ENCODE measurements around the gene LRRTM4. TPM values are rescaled to one million over a fixed set of nuclear protein-coding genes. Genes with fewer than 3 reads are reported as not detected.

Gene LRRTM4
- total and polyA plus RNA-seq, 10 of the 15 experiments (the other 5 are each of a cell fraction or from before 2014, with no cell fraction given), result 0.01 to 1.0 TPM; not detected in 8

DNA sequence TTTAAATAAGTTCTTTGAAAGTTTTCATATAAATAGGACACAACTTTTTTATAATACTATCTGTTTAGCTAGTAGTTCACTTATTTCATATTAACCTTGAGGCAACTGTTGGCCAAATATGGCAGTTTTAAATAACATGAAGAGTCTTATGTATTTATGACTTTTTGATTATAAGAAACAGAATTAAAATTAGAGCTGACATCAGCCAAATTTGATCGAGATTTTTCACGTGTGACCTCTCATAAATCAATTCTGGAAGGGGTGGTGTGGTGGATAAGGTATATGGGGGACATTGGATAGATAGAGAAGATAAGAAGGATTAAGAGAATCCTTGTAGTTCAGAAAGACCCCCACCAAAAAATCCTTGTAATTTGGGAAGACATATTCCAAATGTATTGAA lies 776.6 kb downstream of the LRRTM4 start:
- Histone ChIP-seq H3K36me3 (ENCODE audit: control insufficient read depth in 2 of 2, insufficient read depth in 2 of 2, low read length in 1 of 2) (no peaks in the 10 kb centered on the region), H3K9ac (ENCODE audit: control insufficient read depth, insufficient read depth, low read length) (no peak overlapping the region), H3K9me3 (replicated peaks; ENCODE audit: control insufficient read depth, insufficient read depth, low read length) (no peaks in the 10 kb centered on the region), H2AFZ (ENCODE audit: control insufficient read depth, low read depth, low read length) (no peak overlapping the region), H3K4me1 (ENCODE audit: control insufficient read depth, insufficient read depth, low read length) (no peaks in the 10 kb centered on the region), H3K27ac (ENCODE audit: control insufficient read depth, insufficient read depth) (no peak overlapping the region), H3K4me3 (no peak overlapping the region), H3K79me2 (ENCODE audit: control insufficient read depth, insufficient read depth, low read length) (no peaks in the 10 kb centered on the region), H3K4me2 (ENCODE audit: control insufficient read depth, insufficient read depth) (no peak overlapping the region), H3K27me3 (replicated peaks in 1 of 2; ENCODE audit: control insufficient read depth in 2 of 2, insufficient read depth in 2 of 2, low read length in 1 of 2) (no peaks in the 10 kb centered on the region), H4K20me1 (ENCODE audit: control insufficient read depth, insufficient read depth) (no peaks in the 10 kb centered on the region)
- FAIRE-seq (no peak), ATAC-seq (no peak), DNase-seq (ENCODE audit: low read depth, low spot score) (no peak)
- ChIA-PET SMC1A (ENCODE audit: uncharacterized antibody, unreplicated experiment) (interaction anchor here (1.3 to 1.6 kb wide), 2 partner anchors 9 to 16 kb away, joined by 4 to 5 read pairs; no protein-coding TSS in a partner anchor), POLR2A (no interaction called here), RAD21 (ENCODE audit: unreplicated experiment) (no interaction called here), CTCF (no interaction called here)
- in situ Hi-C loops (cut with MboI) (no loop called here), intact Hi-C loops (cut with micrococcal nuclease; ENCODE audit: unreplicated experiment) (no loop called here)
- 0% methylated on average over 2 of the region's 2 CpGs for WGBS (ENCODE audit: insufficient coverage, insufficient replicate concordance, low lambda C conversion rate, missing lambda C conversion rate)
- BruUV-seq (replicated peaks), result no TSS peak
- TF ChIP-seq ATF2 (IDR thresholded peaks at IDR 0.05; ENCODE audit: low read length) (no peak), JUNB (IDR thresholded peaks at IDR 0.05) (no peak), IKZF2 (IDR thresholded peaks at IDR 0.05) (no peak), JUND (IDR thresholded peaks at IDR 0.05; ENCODE audit: low read depth, low read length) (no peak), BHLHE40 (IDR thresholded peaks at IDR 0.05; ENCODE audit: borderline replicate concordance in 1 of 2, low read depth in 2 of 2, low read length in 1 of 2) (no peak), ZNF622 (IDR thresholded peaks at IDR 0.05) (no peak), POLR2AphosphoS5 (IDR thresholded peaks at IDR 0.05; ENCODE audit: low read length) (no peak), NKRF (conservative IDR thresholded peaks at IDR 0.05) (no peak), HDAC6 (IDR thresholded peaks at IDR 0.05; ENCODE audit: unreplicated experiment) (no peak), ZNF274 (IDR thresholded peaks at IDR 0.05; ENCODE audit: insufficient read depth, insufficient read length) (no peak), CTCF (IDR thresholded peaks at IDR 0.05 in 2 of 3, conservative IDR thresholded peaks at IDR 0.05 in 1 of 3; ENCODE audit: control insufficient read depth in 2 of 3, extremely low read depth in 1 of 3, insufficient read depth in 1 of 3, low read depth in 3 of 3, low read length in 3 of 3) (no peak), SMAD5 (IDR thresholded peaks at IDR 0.05; ENCODE audit: low read depth) (no peak), STAT3 (IDR thresholded peaks at IDR 0.05; ENCODE audit: low read depth, low read length) (no peak), RFX5 (IDR thresholded peaks at IDR 0.05; ENCODE audit: low read depth, low read length) (no peak)
- TF ChIP-seq, protein P1, sequence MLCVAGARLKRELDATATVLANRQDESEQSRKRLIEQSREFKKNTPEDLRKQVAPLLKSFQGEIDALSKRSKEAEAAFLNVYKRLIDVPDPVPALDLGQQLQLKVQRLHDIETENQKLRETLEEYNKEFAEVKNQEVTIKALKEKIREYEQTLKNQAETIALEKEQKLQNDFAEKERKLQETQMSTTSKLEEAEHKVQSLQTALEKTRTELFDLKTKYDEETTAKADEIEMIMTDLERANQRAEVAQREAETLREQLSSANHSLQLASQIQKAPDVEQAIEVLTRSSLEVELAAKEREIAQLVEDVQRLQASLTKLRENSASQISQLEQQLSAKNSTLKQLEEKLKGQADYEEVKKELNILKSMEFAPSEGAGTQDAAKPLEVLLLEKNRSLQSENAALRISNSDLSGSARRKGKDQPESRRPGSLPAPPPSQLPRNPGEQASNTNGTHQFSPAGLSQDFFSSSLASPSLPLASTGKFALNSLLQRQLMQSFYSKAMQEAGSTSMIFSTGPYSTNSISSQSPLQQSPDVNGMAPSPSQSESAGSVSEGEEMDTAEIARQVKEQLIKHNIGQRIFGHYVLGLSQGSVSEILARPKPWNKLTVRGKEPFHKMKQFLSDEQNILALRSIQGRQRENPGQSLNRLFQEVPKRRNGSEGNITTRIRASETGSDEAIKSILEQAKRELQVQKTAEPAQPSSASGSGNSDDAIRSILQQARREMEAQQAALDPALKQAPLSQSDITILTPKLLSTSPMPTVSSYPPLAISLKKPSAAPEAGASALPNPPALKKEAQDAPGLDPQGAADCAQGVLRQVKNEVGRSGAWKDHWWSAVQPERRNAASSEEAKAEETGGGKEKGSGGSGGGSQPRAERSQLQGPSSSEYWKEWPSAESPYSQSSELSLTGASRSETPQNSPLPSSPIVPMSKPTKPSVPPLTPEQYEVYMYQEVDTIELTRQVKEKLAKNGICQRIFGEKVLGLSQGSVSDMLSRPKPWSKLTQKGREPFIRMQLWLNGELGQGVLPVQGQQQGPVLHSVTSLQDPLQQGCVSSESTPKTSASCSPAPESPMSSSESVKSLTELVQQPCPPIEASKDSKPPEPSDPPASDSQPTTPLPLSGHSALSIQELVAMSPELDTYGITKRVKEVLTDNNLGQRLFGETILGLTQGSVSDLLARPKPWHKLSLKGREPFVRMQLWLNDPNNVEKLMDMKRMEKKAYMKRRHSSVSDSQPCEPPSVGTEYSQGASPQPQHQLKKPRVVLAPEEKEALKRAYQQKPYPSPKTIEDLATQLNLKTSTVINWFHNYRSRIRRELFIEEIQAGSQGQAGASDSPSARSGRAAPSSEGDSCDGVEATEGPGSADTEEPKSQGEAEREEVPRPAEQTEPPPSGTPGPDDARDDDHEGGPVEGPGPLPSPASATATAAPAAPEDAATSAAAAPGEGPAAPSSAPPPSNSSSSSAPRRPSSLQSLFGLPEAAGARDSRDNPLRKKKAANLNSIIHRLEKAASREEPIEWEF (IDR thresholded peaks at IDR 0.05; ENCODE audit: insufficient replicate concordance, low read depth, low read length), result no peak

All from GM12878 (cell line).